Suprapubic skin (tissue), 4 donors: ENCODE measurements around the gene GPR137B.

Experiments
- POLR2A ChIP-seq, 2 donors: fragments of 450-650 bp; IDR thresholded peaks; one replicate each; pipeline ENCODE4 v1.6.1; 2017; ENCODE audit warnings: antibody characterized with exemption in 2 of 2, mild to moderate bottlenecking in 2 of 2, moderate library complexity in 2 of 2
- POLR2AphosphoS5 ChIP-seq, 3 donors: sonication (generic); formaldehyde crosslinking; IDR thresholded peaks; one replicate each; pipeline ENCODE4 v1.6.1; 2017; ENCODE audit warnings: antibody characterized with exemption in 3 of 3
- TF ChIP-seq, protein P1 (sequence below), 2 donors: fragments of 200-600 bp in 1 of 2; fragments of 450-650 bp in 1 of 2; sonication (generic) in 1 of 2; IDR thresholded peaks; one replicate each; pipeline ENCODE4 v1.5.1; 2016 to 2019; ENCODE audit warnings: antibody characterized with exemption in 2 of 2, mild to moderate bottlenecking in 1 of 2, moderate library complexity in 1 of 2

DNA sequence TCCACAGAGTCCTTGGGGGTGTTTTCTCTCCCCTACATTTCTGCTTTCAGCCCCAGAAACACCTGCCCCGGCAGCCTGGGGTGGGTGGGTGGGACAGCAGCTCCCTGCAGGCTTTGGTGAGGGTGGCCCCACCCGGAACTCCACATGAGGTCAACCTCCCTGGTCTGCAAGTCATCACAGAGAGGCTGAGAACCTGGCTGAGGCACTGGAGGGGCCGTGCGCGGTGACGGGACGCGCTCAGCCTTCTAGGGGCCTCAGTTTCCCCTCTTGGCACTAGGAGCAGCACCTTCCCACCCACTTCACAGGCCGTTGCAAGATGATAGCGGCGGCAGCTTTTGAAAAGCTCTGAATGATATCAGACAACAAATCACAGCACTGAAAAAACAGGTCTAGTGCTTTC lies 39.7 kb upstream of the GPR137B start:
- TF ChIP-seq, protein P1, sequence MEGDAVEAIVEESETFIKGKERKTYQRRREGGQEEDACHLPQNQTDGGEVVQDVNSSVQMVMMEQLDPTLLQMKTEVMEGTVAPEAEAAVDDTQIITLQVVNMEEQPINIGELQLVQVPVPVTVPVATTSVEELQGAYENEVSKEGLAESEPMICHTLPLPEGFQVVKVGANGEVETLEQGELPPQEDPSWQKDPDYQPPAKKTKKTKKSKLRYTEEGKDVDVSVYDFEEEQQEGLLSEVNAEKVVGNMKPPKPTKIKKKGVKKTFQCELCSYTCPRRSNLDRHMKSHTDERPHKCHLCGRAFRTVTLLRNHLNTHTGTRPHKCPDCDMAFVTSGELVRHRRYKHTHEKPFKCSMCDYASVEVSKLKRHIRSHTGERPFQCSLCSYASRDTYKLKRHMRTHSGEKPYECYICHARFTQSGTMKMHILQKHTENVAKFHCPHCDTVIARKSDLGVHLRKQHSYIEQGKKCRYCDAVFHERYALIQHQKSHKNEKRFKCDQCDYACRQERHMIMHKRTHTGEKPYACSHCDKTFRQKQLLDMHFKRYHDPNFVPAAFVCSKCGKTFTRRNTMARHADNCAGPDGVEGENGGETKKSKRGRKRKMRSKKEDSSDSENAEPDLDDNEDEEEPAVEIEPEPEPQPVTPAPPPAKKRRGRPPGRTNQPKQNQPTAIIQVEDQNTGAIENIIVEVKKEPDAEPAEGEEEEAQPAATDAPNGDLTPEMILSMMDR (IDR thresholded peaks at IDR 0.05), result no peak
- TF ChIP-seq POLR2A (IDR thresholded peaks at IDR 0.05) (no peak), POLR2AphosphoS5 (IDR thresholded peaks at IDR 0.05) (no peak)
